ENCODE data around the gene ST3GAL5. TPM values are rescaled to one million over a fixed set of nuclear protein-coding genes. Genes with fewer than 3 reads are reported as not detected.

Gene ST3GAL5
- total and polyA plus RNA-seq, 2 experiments from 2014 or later, result 3.2 to 7.9 TPM

- H2AFZ ChIP-seq, result no peak overlapping the region
- H3K9me2 ChIP-seq (ENCODE audit: insufficient read depth), result no peaks in the 10 kb centered on the region
- Mint-ChIP-seq H3K9me3 (no peaks in the 10 kb centered on the region), H3K4me3 (no peak overlapping the region), H3K36me3 (ENCODE audit: low read depth) (no peaks in the 10 kb centered on the region), H3K4me1 (peaks cover 20% of the 10 kb centered on the region), H3K27ac (no peak overlapping the region), H3K27me3 (ENCODE audit: insufficient read depth, low read depth, poor library complexity) (peaks cover 3% of the 10 kb centered on the region)
- no peak overlapping the region for H3K4me3 ChIP-seq
- H3K79me2 ChIP-seq (replicated peaks; ENCODE audit: insufficient read depth), result no peaks in the 10 kb centered on the region
- no peaks in the 10 kb centered on the region for H3K36me3 ChIP-seq (ENCODE audit: insufficient read depth)
- H4K20me1 ChIP-seq (replicated peaks; ENCODE audit: insufficient read depth), result peaks cover 7% of the 10 kb centered on the region; the same call in 1 of the 2 replicates
- no peak for TF ChIP-seq EZH2phosphoT487 (IDR thresholded peaks at IDR 0.05; ENCODE audit: unreplicated experiment)
- H3K4me1 ChIP-seq (ENCODE audit: insufficient read depth), result peaks cover 22% of the 10 kb centered on the region; the same call in 1 of the 2 replicates
- H3F3A ChIP-seq (replicated peaks; ENCODE audit: low read depth), result no peaks in the 10 kb centered on the region
- H3K27ac ChIP-seq (ENCODE audit: low read depth), result no peak overlapping the region
- H3K4me2 ChIP-seq, result no peak overlapping the region
- no peaks in the 10 kb centered on the region for H3K27me3 ChIP-seq (ENCODE audit: insufficient read depth)
- DNase-seq (ENCODE audit: low spot score) (no peak), ATAC-seq (no peak)
These were observed 17.2 kb downstream of the ST3GAL5 start for GRCh38 chr2:85871494-85872164.

- Histone ChIP-seq H3K27ac (ENCODE audit: low read depth) (no peak overlapping the region), H3K4me1 (ENCODE audit: insufficient read depth) (peaks cover 10% of the 10 kb centered on the region; the same call in 1 of the 2 replicates), H3K27me3 (ENCODE audit: insufficient read depth) (no peaks in the 10 kb centered on the region), H3K36me3 (ENCODE audit: insufficient read depth) (no peaks in the 10 kb centered on the region), H4K20me1 (replicated peaks; ENCODE audit: insufficient read depth) (no peaks in the 10 kb centered on the region), H3K9me2 (ENCODE audit: insufficient read depth) (no peaks in the 10 kb centered on the region), H3K4me2 (no peak overlapping the region), H3K4me3 (no peak overlapping the region), H3K79me2 (replicated peaks; ENCODE audit: insufficient read depth) (no peaks in the 10 kb centered on the region), H3F3A (replicated peaks; ENCODE audit: low read depth) (no peaks in the 10 kb centered on the region), H2AFZ (no peak overlapping the region)
- no peak overlapping the region for H3K4me3 Mint-ChIP-seq
- DNase-seq (ENCODE audit: low spot score) (no peak), ATAC-seq (no peak)
- peaks cover 3% of the 10 kb centered on the region for H3K27me3 Mint-ChIP-seq (ENCODE audit: insufficient read depth, low read depth, poor library complexity)
- no peaks in the 10 kb centered on the region for H3K9me3 Mint-ChIP-seq
- TF ChIP-seq ZNF462 (CRISPR knock-in tag; IDR thresholded peaks at IDR 0.05) (no peak), ZNF331 (CRISPR knock-in tag; IDR thresholded peaks at IDR 0.05; ENCODE audit: low read depth) (no peak), POLR2AphosphoS5 (IDR thresholded peaks at IDR 0.05; ENCODE audit: low read depth) (no peak), JUNB (IDR thresholded peaks at IDR 0.05; ENCODE audit: unreplicated experiment) (no peak), CTCF (conservative IDR thresholded peaks at IDR 0.05; ENCODE audit: low read depth in 2 of 2) (no peak)
- no peak overlapping the region; the same call in 1 of the 2 replicates for H3K27ac Mint-ChIP-seq
- H3K4me1 Mint-ChIP-seq, result peaks cover 9% of the 10 kb centered on the region
- H3K36me3 Mint-ChIP-seq (ENCODE audit: low read depth), result no peaks in the 10 kb centered on the region
These were observed 20.0 kb downstream of the ST3GAL5 start for GRCh38 chr2:85868822-85869221.

Data from GM23338 (cell line).